ENCODE data around the gene SEMA4G. TPM values are rescaled to one million over a fixed set of nuclear protein-coding genes. Genes with fewer than 3 reads are reported as not detected.

SEMA4G gene
- total RNA-seq, 1 donor from 2014 or later = 7.0 TPM

DNA sequence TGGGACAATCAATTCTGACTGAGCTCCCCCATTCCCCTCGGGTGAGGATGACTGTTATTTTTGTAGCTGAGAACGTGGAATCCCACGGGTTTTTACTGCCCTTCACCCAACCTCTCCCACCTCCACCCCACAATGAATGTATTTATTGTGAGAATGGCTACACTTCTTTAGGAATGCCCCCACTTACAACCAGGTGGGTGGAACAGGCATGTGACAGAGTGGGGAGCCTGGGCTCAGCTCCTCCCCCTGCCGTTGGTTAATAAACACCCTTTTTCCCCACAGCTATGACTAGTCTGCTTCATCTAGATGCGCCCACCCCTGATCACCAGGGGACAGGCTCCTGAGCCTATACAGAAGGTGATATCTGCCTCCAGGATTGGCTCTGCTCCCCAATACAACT is 16.0 kb downstream of the SEMA4G start:
- no peak overlapping the region for H3K27ac Mint-ChIP-seq (ENCODE audit: unreplicated experiment)
- H3K27me3 Mint-ChIP-seq (ENCODE audit: low read depth) = no peaks in the 10 kb centered on the region
- TF ChIP-seq, protein P1, sequence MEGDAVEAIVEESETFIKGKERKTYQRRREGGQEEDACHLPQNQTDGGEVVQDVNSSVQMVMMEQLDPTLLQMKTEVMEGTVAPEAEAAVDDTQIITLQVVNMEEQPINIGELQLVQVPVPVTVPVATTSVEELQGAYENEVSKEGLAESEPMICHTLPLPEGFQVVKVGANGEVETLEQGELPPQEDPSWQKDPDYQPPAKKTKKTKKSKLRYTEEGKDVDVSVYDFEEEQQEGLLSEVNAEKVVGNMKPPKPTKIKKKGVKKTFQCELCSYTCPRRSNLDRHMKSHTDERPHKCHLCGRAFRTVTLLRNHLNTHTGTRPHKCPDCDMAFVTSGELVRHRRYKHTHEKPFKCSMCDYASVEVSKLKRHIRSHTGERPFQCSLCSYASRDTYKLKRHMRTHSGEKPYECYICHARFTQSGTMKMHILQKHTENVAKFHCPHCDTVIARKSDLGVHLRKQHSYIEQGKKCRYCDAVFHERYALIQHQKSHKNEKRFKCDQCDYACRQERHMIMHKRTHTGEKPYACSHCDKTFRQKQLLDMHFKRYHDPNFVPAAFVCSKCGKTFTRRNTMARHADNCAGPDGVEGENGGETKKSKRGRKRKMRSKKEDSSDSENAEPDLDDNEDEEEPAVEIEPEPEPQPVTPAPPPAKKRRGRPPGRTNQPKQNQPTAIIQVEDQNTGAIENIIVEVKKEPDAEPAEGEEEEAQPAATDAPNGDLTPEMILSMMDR (conservative IDR thresholded peaks at IDR 0.05) = no peak
- H3K9me3 Mint-ChIP-seq = no peaks in the 10 kb centered on the region
- DNase-seq (ENCODE audit: low read depth, low spot score) = no peak
- peak overlapping the region; percentile 96 for H3K4me3 Mint-ChIP-seq
- H3K4me1 Mint-ChIP-seq = peaks cover 21% of the 10 kb centered on the region
- H3K36me3 Mint-ChIP-seq (ENCODE audit: low read depth) = peaks cover 1% of the 10 kb centered on the region

DNA sequence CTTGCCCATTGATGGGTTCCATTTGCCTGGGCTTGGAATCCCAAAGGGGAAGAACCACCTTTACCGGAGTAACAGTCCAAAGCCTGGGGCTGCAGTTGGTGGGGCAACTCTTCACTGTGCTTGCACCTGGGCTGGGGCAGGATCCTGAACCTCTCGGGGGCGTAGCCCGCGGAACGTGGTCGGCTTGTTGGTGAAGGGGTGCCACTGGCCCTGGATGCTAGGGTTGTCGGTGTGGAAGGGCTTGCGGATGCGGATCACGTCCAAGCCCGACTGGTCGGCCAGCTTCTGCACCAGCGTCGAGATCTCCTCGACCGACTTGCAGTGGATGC is 17.3 kb downstream of the SEMA4G start:
- Mint-ChIP-seq H3K27me3 (ENCODE audit: low read depth) (no peaks in the 10 kb centered on the region), H3K9me3 (no peaks in the 10 kb centered on the region), H3K4me1 (peaks cover 21% of the 10 kb centered on the region), H3K4me3 (peak overlapping the region; percentile 96), H3K36me3 (ENCODE audit: low read depth) (peaks cover 10% of the 10 kb centered on the region), H3K27ac (ENCODE audit: unreplicated experiment) (no peak overlapping the region)
- no peak for DNase-seq (ENCODE audit: low read depth, low spot score)
- TF ChIP-seq, protein P1 (conservative IDR thresholded peaks at IDR 0.05) = no peak

DNA sequence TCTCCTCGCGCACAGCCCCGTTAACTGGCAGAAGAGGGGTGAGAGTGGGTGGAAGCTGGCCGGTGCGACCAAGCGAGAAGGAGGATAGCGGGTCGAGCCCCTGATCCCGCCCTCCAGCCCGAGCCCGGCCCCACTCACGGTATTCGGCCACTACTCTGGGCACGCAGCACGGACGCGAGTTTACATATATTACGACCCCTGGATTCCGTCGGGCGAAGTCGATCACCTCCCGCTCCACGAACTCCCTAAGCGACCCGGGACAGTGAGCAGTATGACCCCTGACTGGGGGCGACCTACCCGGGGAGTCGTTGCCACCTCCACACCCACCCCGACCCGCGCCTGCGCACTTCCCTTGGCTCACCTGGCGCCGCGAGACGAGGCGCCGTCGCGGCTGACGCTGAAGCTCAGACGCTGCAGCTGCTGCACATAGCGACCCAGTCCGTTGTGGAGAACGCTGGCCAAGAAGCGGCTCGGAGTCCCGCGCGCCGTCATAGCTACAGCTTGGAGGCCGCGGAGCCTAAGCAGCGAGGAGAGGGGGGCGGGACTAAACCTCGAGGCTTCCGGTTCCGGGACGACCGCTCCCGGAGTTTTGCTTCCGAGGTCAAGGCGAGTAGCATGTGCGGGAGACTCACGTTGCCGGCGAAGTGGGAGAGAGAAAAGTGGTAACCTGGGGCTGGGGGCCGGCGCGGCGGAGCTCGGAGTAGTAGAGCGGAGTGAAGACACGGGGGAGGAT is 17.8 kb downstream of the SEMA4G start, which contains the start of the genes MRPL43 and TWNK:
Gene MRPL43 (minus strand): TSS at position 546 of the 733 bp plus-strand sequence. CDS start 54 bp downstream, at position 492.
Gene TWNK (plus strand): TSS at position 592 of the 733 bp plus-strand sequence. CDS start 668 bp downstream, outside the sequence.
- Mint-ChIP-seq H3K27me3 (ENCODE audit: low read depth) (no peaks in the 10 kb centered on the region), H3K9me3 (no peaks in the 10 kb centered on the region), H3K4me1 (peaks cover 21% of the 10 kb centered on the region), H3K36me3 (ENCODE audit: low read depth) (peaks cover 10% of the 10 kb centered on the region), H3K4me3 (peak within 1 kb of the TSS; percentile 96), H3K27ac (ENCODE audit: unreplicated experiment) (peak within 1 kb of the TSS; percentile 91)
- DNase-seq (ENCODE audit: low read depth, low spot score) = peak; percentile 79
- TF ChIP-seq, protein P1 (conservative IDR thresholded peaks at IDR 0.05) = no peak

DNA sequence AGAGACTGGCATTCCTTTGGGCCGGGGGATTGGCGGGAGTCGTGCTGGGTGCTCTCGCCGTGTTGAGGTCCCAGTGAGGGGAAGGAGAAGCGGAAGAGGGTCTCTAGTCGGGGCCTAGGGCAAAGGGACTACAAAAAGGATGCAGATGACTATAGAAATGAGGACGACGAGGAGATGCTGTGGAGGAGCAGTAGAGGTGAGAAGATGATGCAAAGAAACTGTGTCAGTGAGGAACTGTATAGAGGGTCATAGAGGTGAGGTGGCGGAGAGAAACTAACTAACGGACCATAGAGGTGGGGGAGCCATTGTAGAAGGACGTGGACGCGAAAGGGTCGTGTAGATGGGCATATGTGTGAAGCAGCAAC is 18.4 kb downstream of the SEMA4G start:
- Mint-ChIP-seq H3K27ac (ENCODE audit: unreplicated experiment) (peak overlapping the region; percentile 91), H3K4me1 (peaks cover 21% of the 10 kb centered on the region), H3K9me3 (no peaks in the 10 kb centered on the region), H3K27me3 (ENCODE audit: low read depth) (no peaks in the 10 kb centered on the region), H3K36me3 (ENCODE audit: low read depth) (peaks cover 10% of the 10 kb centered on the region), H3K4me3 (peak overlapping the region; percentile 96)
- DNase-seq (ENCODE audit: low read depth, low spot score) = no peak
- TF ChIP-seq, protein P1 (conservative IDR thresholded peaks at IDR 0.05) = no peak

DNA sequence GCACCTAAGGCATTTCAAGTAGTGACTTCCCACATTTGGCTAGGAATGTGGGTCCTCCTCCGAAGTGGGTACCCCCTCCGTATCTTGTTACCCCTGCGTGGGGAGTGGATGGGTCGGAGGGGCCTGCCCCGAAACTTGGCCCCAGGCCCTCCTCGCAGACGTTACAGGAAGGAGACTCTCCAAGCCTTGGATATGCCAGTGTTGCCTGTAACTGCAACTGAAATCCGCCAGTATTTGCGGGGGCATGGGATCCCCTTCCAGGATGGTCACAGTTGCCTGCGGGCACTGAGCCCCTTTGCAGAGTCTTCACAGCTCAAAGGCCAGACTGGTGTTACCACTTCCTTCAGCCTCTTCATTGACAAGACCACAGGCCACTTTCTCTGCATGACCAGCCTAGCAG is 18.9 kb downstream of the SEMA4G start:
- peaks cover 10% of the 10 kb centered on the region for H3K36me3 Mint-ChIP-seq (ENCODE audit: low read depth)
- H3K27me3 Mint-ChIP-seq (ENCODE audit: low read depth) = no peaks in the 10 kb centered on the region
- peaks cover 21% of the 10 kb centered on the region for H3K4me1 Mint-ChIP-seq
- H3K9me3 Mint-ChIP-seq = no peaks in the 10 kb centered on the region
- DNase-seq (ENCODE audit: low read depth, low spot score) = no peak
- no peak overlapping the region for H3K27ac Mint-ChIP-seq (ENCODE audit: unreplicated experiment)
- peak overlapping the region; percentile 96 for H3K4me3 Mint-ChIP-seq
- TF ChIP-seq, protein P1 (conservative IDR thresholded peaks at IDR 0.05) = no peak
